ENCODE measurements around the gene PLCB3. TPM values are rescaled to one million over a fixed set of nuclear protein-coding genes. Genes with fewer than 3 reads are reported as not detected.

The PLCB3 gene
- total and polyA plus RNA-seq, 2 of the 13 experiments (the other 11 are each of a cell fraction or from before 2014, with no cell fraction given), result 7.5 to 13.8 TPM

DNA sequence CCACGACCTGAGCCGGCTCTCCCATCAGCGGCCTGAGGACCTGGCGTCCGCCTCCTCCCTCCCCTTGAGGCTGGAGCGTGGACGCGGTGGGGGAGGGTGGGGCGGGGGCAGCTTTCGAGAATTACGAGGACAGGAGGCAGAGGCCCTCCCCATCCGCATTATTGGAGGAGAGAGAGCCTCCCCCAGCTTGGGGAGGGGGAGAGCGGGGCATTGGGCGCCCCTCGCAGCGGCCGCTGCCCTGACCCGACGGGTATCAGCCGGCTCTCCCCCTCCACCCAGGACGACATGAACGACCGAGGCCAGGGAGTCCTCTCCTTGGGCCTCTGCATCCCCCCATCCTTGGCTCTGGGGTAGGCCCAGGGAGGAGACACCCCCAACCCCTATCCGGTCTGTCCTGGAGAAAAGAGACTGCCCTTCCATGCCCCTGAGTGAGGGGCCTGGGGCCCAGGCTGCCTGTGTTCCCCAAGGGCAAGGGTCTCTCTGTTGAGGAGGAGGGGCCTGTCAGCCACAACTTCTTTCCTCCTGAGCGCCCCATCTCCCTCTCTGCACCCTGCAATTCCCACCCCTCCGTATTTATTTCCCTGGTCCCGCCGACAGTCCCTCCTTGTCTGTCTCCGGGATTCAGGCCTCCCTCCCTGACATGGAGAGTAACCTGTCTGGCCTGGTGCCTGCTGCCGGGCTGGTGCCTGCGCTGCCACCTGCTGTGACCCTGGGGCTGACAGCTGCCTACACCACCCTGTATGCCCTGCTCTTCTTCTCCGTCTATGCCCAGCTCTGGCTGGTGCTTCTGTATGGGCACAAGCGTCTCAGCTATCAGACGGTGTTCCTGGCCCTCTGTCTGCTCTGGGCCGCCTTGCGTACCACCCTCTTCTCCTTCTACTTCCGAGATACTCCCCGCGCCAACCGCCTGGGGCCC, 34.8 kb downstream of the PLCB3 start (continued):
- TF ChIP-seq FOXP4 (CRISPR knock-in tag; IDR thresholded peaks at IDR 0.05), result 0 out of 2 replicates have a peak, but pooled peaks have one; percentile 3
- TF ChIP-seq CSRNP1 (CRISPR knock-in tag; IDR thresholded peaks at IDR 0.05), result no peak
- TF ChIP-seq ZNF891 (CRISPR knock-in tag; IDR thresholded peaks at IDR 0.05), result no peak
- TF ChIP-seq KAT2B (IDR thresholded peaks at IDR 0.05; ENCODE audit: borderline replicate concordance, low read depth, low read length), result no peak
- no peak for TF ChIP-seq SNAPC2 (CRISPR knock-in tag; IDR thresholded peaks at IDR 0.05)
- TF ChIP-seq ZNF749 (CRISPR knock-in tag; IDR thresholded peaks at IDR 0.05; ENCODE audit: borderline replicate concordance), result no peak
- no peak for TF ChIP-seq RBM39 (IDR thresholded peaks at IDR 0.05; ENCODE audit: low read depth, low read length, poor library complexity, severe bottlenecking)
- TF ChIP-seq ZFP62 (CRISPR knock-in tag; IDR thresholded peaks at IDR 0.05), result no peak
